GM21528 (cell line): ENCODE data around the gene ADAMTSL3.

Experiments
- ATAC-seq: cut with Tn5 transposase; IDR thresholded peaks from one replicate; pipeline ENCODE4 v1.9.1; 2021; ENCODE audit warnings: mild to moderate bottlenecking, moderate library complexity; ENCODE audit not compliant: unreplicated experiment, low FRiP score

Gene ADAMTSL3

DNA sequence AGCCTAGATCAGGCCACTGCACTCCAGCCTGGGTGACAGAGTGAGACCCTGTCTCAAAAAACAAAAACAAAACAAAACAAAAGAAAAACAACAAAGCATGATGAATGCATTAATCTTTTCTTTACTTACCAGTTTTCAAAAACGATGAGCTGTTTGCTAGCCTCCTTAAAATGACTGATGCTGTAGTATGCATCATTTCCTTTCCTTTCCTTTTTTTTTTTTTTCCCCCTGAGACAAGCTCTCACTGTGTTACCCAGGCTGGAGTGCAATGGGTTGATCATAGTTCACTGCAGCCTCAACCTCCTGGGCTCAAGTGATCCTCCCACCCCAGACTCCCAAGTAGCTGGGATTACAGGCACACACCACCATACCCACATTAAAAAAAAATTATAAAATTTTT is 202.0 kb downstream of the ADAMTSL3 start:
- ATAC-seq: no peak

- no peak for ATAC-seq
These were observed 205.0 kb downstream of the ADAMTSL3 start for GRCh38 chr15:83858820-83859505.

- ATAC-seq: no peak
These were observed 212.8 kb downstream of the ADAMTSL3 start for GRCh38 chr15:83866692-83867091.

DNA sequence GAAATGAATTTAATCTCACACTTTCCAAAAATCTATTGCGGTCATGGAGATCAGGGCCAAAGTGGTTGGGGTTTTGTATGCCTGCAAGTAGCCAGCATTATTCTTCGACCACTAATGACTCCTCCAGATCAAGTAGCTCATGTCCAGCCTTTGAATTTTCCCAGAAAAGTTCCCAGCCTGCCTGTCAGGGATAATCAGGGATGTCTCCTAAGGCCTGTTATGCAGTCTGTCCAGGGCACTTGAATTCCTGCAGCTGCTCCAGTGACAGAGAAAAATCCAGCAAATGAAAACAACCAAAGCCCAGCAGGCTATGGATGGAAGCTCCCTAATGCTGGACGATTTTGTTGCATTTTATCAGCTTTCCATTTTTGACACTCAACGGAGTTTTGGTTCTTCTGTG is 215.4 kb downstream of the ADAMTSL3 start:
- no peak for ATAC-seq

- ATAC-seq: peak; percentile 70
These were observed 218.1 kb downstream of the ADAMTSL3 start for GRCh38 chr15:83871808-83872559.

DNA sequence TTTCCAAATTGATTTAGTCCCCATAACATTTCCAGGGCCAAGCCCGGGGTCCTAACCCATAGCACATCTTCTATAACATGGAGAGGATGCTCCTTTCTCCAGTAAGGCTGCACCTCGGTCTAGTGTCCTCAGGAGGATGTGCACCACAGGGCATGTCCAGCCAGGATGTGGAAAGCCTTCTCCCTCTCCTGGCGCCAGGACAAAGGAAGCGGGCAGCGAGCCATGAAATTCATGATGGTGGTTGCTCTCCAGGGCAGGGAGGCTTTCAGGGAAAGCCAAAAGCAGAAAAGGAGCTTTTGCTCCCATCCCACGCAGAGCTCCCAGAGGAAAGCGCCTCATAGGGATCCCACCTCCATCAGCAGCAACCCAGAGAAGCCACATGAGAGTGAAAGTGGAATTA is 220.0 kb downstream of the ADAMTSL3 start:
- no peak for ATAC-seq

- ATAC-seq: no peak
These were observed 226.6 kb downstream of the ADAMTSL3 start for GRCh38 chr15:83880529-83880928.

DNA sequence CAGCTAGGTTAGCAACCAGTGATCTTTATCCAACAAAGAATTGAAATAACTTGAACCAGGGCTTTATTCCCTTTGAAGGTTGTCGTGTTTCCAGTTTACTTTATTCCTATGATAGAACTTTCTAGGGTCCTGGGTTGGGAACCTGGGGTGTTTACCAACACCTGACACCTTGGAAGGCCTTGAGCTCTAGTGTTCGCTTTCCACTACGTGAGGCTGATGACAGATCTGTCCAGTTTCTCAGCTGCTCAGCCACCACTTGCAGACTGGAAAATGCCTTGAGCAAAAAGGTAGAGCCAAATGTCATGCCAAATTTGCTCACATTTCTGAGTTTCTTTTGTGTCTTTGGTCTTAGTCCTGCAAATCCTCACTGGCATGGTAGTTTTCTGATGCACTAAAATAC is 227.2 kb downstream of the ADAMTSL3 start:
- ATAC-seq: no peak

GRCh38 chr15:83886321-83886720 is 232.4 kb downstream of the ADAMTSL3 start:
- no peak for ATAC-seq

GRCh38 chr15:83887404-83887803 is 233.5 kb downstream of the ADAMTSL3 start:
- no peak for ATAC-seq

GRCh38 chr15:83887961-83888360 is 234.0 kb downstream of the ADAMTSL3 start:
- ATAC-seq: no peak

GRCh38 chr15:83889995-83890394 is 236.1 kb downstream of the ADAMTSL3 start:
- ATAC-seq: no peak

DNA sequence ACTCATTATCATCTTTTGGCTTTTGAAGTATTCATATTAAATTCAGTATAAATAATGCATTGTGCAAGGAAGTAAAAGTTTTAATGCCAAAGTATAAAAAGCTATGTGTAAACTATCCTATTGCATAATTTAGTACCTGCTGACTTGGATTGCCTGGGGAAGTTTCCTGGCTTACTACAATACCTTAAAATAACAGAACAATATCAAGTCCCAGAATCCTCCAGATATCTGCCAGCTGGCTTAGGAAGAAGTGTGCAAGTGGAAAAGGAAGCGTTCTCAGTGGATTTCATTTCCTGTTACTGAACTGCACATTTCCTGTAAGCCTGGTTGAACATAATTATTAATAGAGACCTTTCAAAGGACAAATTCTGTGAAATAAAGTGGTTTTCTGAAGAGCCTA is 236.7 kb downstream of the ADAMTSL3 start:
- no peak for ATAC-seq

GRCh38 chr15:83892498-83892897 is 238.6 kb downstream of the ADAMTSL3 start:
- ATAC-seq: no peak

DNA sequence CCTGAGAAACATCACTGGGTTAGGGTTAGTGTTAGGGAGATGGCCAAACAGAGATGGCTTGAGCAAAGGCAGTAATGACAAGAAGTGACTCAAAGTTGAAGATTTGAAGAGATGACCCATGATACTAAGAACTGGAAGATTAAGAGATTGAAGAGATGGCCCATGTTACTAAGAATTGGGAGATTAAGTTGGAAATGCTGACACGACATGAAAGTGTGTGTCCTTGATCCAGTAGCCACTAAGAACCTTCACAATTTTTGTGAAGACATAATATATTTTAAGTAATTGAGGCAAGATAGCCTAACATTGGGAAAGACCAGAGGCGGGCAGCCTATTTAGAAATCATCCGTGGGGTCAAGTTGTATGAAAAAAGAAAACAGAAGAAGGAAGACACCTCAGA is 239.4 kb downstream of the ADAMTSL3 start:
- ATAC-seq: no peak

DNA sequence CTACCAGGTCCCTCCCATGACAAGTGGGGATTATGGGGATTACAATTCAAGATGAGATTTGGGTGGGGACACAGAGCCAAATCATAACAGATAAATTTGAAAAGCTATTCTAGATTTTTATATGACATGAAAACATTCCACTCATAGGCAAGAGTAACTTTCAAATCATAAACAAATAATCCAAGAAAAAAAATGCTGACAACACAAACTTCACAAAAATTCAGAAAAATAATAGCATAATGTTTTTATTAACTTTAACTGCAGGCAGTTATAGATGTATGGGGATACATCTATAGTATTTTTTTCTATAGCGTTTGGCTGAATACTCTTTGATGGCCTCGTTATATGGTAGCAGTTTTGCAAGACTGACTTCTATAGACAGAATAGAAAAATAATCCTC is 243.1 kb downstream of the ADAMTSL3 start:
- no peak for ATAC-seq

- no peak for ATAC-seq
These were observed 244.4 kb downstream of the ADAMTSL3 start for GRCh38 chr15:83898361-83898760.

- no peak for ATAC-seq
These were observed 245.7 kb downstream of the ADAMTSL3 start for GRCh38 chr15:83899670-83900069.

- ATAC-seq: no peak
These were observed 250.5 kb downstream of the ADAMTSL3 start for GRCh38 chr15:83904107-83905040.

DNA sequence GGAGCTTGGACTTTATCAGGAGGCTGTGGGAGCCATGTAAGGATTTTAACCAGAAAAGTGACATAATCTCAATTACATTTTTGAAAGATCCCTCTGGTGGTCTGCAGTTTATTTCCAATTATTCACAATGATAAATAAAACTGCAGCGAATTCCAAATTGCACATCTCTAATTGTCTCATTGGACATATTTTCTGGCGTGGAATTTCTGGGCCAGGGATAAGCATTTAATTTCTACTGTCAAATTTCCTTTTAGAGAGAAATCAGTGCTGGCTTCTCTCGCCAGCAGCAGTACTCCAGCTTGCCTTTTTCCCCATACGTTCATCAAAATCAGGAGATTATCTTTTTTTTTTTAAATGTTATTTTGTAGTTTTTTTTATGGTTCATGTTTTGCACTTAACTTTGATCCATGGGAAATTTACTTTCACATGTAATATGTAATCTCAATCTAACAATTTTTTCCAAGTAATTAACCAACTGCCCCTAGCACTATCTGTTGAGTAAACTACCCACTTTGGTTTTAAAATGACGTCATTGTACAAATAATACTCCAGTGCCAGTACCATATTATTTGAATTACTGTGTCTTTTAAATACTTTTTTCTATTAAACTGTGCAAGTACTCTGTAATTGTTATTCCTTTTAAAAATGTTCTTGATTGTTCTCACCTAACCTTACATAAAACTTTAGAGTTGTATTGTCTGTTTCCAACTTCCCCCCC is 251.8 kb downstream of the ADAMTSL3 start:
- no peak for ATAC-seq
